Frontal cortex (tissue), 4 donors: Measurements from ENCODE around the gene CTSK. TPM values are rescaled to one million over a fixed set of nuclear protein-coding genes. Genes with fewer than 3 reads are reported as not detected.

Source experiments
- DNase-seq, 2 donors: peaks; one replicate each; pipeline ENCODE4 v3.0.0; 2012; ENCODE audit warnings: low spot score in 2 of 2
- FAIRE-seq: peaks from 2 replicates; lab custom pipeline; 2012; peaks lifted over from hg19 to GRCh38; lab: Jason Lieb, UNC
- small RNA-seq: library from RNA; depleted of rRNA; stranded (forward); fragments of <200 nt; gene quantifications from one replicate; pipeline ENCODE3, GENCODE V24; 2014
- total RNA-seq: library from RNA; depleted of rRNA; stranded (reverse); fragments of >200 nt; gene quantifications from one replicate; pipeline ENCODE4 v1.2.3, GENCODE V29; 2014
- donor health status: control.
- donor health status: control.
- donor health status: control.

CTSK gene
- total RNA-seq, 1 donor from 2014 or later: 6.9 TPM

DNA sequence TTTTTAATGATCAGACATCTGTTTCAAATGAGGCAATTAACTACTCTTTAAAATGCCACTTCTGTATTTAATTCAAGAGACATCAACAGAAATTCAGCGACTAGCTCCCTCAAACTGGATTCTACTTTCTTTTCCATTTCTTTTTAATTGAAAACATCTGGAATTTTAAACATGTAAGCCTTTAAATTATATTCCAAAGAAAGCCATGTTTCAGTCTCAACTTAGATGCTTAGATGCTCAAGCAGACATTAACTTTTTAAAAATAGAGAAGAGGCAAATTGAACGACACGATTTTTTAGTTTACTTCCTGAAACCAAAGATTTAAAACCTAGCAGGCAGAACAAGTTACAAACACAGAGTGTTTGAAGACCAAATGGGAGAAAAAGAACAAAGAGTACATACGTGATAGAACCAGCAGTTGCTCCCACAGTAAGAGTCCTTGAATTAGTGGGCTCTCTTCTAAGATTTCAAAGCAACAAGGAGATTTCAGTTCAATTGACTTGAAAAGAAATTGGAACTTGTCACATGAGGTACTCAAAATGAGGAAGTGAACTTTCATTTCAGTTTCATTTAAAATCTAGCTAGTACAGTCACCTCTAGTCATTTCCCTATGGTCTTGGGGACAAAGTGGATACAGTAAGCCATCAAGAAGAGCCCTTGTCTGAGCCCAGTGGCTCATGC lies 42.6 kb downstream of the CTSK start, which contains the start of gene CTSS:
CTSS (minus strand) TSS at position 483 of the 681 bp plus-strand sequence. CDS start 1,015 bp downstream, outside the sequence.
- FAIRE-seq (no peak), DNase-seq (no peak)

DNA sequence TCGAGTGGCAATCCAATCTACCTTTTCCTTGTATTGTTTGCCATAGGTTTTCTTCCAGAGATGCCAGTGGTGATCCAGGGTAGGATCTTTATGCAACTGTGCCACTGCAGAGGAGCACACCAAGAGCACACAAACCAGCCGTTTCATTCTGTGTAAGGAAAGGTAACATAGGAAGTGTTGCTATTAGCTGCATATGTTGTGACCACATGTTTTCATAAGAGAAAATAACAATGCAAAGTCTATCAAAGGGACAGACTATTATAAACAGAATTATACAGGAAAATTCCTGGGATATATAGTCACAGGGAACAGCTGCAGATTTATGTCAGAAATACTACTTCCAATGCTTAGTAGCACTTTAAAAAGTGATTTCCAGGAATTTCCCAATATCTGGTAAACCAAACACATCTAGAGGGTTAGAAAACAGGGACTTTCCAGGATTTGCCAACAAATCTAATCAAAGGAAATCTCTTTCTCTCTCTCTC lies 43.4 kb downstream of the CTSK start:
- FAIRE-seq: no peak
- DNase-seq: no peak

DNA sequence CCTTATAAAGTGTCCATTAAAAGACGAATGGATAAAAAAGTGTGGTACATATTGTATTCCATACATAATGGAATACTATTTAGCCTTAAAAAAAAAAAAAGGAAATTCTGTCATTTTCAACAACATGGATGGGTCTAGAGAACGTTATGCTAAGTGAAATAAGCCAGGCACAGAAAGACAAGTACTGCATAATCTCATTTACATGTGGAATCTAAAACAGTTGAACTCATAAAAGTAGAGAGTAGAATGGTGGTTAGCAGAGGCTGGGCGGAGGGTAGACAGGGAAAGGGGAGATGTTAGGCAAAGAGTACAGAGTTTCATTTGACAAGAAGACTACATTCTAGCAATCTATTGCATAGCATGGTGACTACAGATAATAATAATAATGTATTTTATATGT lies 45.0 kb downstream of the CTSK start:
- FAIRE-seq (no peak), DNase-seq (no peak)

DNA sequence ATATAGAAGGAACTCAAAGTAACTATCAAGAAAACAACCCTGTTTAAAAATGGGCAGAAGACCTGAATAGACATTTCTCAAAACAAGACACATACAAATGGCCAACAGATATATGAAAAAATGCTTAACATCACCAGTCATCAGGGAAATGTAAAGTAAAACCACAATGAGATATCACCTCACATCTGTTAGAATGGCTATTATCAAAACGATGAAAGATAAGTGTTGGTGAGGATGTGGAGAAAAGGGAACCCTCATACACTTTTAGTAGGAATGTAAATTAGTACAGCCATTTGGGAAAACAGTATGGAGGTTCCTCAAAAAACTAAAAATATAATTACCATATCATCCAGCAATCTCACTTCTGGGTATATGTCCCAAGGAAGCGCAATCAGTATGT lies 45.5 kb downstream of the CTSK start:
- no peak for DNase-seq
- no peak for FAIRE-seq

DNA sequence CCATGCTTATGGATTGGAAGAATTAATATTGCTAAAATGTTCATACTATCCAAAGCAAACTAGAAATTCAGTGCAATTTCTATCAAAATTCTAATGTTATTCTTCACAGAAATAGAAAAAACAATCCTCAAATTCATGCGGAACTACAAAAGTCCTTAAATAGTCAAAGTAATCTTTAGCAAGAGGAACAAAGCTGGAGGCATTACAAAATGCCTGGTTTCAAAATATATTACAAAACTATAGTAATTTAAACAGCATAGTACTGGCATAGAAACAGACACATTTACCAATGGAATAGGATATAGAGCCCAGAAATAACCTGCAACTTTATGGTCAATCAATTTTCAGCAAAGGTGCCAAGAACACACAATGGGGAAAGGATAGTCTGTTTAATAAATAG lies 46.3 kb downstream of the CTSK start:
- no peak for FAIRE-seq

DNA sequence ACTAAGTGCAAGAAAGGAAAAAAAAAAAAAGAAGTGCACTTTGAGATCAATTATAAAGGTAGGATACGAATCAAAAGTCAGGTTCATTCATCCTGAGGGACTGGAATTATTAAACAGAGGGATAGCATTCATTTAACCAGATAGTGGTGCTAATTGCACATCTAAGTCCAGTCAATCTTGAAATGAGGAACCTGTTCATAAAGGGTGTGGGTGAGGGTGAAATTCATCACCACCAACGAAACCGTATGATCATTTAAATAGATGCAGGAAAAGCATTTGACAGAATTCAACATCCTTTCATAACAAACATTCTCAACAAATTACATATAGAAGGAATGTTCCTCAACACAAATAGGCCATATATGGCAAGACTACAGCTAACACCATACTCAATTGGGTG lies 48.0 kb downstream of the CTSK start:
- DNase-seq: no peak
- FAIRE-seq: no peak

More for the DNA sequence above, 46.3 kb downstream of the CTSK start:
- DNase-seq: no peak

DNA sequence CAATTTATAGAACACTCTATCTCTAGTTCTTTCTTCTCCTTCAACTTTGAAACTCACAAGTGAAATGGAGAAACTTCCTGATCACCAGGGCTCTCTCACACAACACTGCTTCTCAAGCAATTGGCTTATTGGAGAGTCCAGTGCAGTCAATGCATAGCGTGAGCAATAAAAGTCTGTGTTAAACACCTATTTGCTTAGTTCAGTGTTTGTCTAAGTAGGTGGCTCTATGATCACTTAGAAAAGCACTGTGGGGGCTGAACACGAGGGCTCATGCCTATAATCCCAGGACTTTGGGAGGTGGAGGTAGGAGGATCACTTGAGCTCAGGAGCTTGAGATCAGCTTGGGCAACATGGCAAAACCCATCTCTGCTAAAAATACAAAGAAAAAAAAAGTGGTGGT lies 54.6 kb downstream of the CTSK start:
- no peak for DNase-seq
- FAIRE-seq: no peak

DNA sequence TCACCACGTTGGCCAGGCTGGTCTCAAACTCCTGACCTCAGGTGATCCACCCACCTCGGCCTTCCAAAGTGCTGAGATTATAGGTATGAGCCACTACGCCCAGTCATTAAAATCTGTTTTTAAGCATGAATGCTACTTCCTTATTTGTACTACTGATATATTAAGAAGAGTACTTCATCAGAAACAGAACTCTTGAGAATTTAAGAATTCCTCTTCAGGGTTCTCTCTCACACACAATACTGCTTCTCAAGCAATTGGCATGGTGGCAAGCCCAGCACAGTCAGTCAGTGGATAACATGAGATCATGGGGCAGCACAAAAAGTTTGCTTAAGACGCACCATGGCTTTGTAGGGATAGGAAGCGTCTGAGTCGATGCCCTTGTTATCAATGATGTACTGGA lies 56.6 kb downstream of the CTSK start:
- no peak for FAIRE-seq
- no peak for DNase-seq

DNA sequence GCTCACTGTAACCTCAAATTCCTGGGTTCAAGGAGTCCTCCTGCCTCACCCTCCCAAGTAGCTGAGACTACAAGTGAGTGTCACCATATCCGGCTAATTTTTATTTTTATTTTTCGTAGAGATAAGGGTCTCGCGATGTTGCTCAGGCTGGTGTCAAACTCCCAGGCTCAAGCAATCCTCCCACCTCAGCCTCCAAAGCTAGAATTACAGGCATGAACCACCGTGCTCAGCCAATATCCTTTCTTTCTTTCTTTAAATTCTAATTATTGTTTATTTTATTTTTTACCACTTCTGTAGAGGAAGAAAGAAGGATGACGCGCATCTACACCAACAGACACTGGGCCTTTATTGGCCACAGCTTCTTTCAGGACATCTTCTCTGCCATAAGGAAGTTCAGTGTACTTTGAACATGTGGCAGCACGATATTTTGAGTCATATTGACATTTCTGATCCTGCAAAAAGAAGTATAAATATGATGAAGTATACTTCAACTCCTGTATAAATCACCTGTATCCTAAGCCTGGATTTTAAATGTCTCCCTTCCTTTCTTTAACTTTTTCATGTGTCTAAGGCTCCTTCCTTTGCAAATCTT lies 58.2 kb downstream of the CTSK start:
- DNase-seq (no peak), FAIRE-seq (no peak)

DNA sequence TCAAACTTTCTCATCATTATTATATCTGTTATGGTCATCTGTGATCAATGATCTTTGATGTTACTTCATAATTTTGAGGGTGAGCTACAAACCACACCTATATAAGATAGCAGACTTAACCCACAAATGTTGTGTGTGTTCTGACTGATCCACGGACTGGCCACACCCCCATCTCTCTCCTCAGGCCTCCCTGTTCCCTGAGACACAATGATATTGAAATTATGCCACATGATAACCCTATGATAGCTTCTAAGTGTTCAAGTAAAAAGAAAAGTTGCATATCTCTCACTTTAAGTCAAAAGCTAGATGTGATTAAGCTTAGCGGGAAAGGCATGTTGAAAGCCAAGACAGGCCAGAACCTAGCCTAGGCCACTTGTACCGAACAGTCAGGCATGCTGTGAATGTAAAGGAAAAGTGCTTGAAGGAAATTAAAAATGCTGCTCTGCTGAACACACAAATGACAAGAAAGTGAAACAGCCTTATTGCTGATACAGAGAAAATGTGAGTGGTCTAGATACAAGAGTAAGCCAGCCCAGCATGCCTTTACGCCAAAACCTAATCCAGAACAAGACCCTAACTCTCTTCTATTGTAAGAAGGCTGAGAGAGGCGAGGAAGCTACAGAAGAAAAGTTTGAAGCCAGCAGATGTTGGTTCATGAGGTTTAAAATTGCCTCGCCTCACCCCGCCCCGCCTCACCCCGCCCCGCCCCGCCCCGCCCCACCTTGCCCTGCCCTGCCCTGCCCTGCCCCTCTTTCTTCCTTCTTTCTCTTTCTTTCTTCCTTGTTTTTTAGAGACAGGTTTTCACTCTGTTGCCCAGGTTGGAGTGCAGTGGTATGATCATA lies 59.0 kb downstream of the CTSK start:
- no peak for FAIRE-seq
- no peak for DNase-seq

Small RNA genes lying within 50 kb of the gene (small RNA-seq; reads per million reads assigned to genes)
- not detected for gene RNU6-1309P

Other genes starting within 250 kb of the CTSK start
- gene MCL1, start 228.7 kb downstream of the CTSK start, total RNA-seq: 110 TPM
- 112 TPM for gene ENSA, start 178.6 kb downstream of the CTSK start, total RNA-seq
- 5.3 TPM for gene GOLPH3L, start 111.1 kb downstream of the CTSK start, total RNA-seq
- gene HORMAD1, start 87.4 kb downstream of the CTSK start, total RNA-seq: 0.82 TPM
- 6.9 TPM for gene CTSS, start 42.5 kb downstream of the CTSK start, total RNA-seq
- 14.7 TPM for gene ARNT, start 68.3 kb upstream of the CTSK start, total RNA-seq
- not detected for gene CTXND2, start 78.9 kb upstream of the CTSK start, total RNA-seq
- 62.8 TPM for gene SETDB1, start 118.1 kb upstream of the CTSK start, total RNA-seq
- 30.2 TPM for gene CERS2, start 166.6 kb upstream of the CTSK start, total RNA-seq
- gene ANXA9, start 174.0 kb upstream of the CTSK start, total RNA-seq: under 0.01 TPM
- gene MINDY1, start 198.6 kb upstream of the CTSK start, total RNA-seq: 12.2 TPM
- gene PRUNE1, start 200.2 kb upstream of the CTSK start, total RNA-seq: 20.4 TPM
- gene BNIPL, start 228.3 kb upstream of the CTSK start, total RNA-seq: under 0.01 TPM
- 2.0 TPM for gene C1orf56, start 239.5 kb upstream of the CTSK start, total RNA-seq